Subcutaneous adipose tissue (tissue), 4 donors: ENCODE measurements around the gene AMIGO1. TPM values are rescaled to one million over a fixed set of nuclear protein-coding genes. Genes with fewer than 3 reads are reported as not detected.

Experiments
- CTCF ChIP-seq: fragments of 450-650 bp; IDR thresholded peaks from one replicate; pipeline ENCODE4 v1.5.1; 2016; ENCODE audit warnings: low read depth, mild to moderate bottlenecking, control low read depth, antibody characterized with exemption, moderate library complexity
- total RNA-seq, 4 donors: library from RNA; depleted of rRNA; stranded (reverse); fragments of >200 nt; gene quantifications; one replicate each; pipeline ENCODE4 v1.1.0, GENCODE V29; 2016

Gene AMIGO1
- total RNA-seq, 4 donors from 2014 or later: 2.6 to 5.4 (median 3.4) TPM

- no peak for TF ChIP-seq CTCF
Observed at GRCh38 chr1:109499661-109500536, 9.6 kb downstream of the AMIGO1 start.

GRCh38 chr1:109499081-109499480 lies 10.4 kb downstream of the AMIGO1 start:
- no peak for TF ChIP-seq CTCF

GRCh38 chr1:109498161-109498801 lies 11.2 kb downstream of the AMIGO1 start:
- TF ChIP-seq CTCF: no peak

GRCh38 chr1:109497449-109498160 lies 11.9 kb downstream of the AMIGO1 start:
- no peak for TF ChIP-seq CTCF

- no peak for TF ChIP-seq CTCF
Observed at GRCh38 chr1:109495738-109496137, 13.8 kb downstream of the AMIGO1 start.

- no peak for TF ChIP-seq CTCF
Observed at GRCh38 chr1:109493805-109494539, 15.6 kb downstream of the AMIGO1 start, which contains the start of gene CYB561D1. Gene CYB561D1 (plus strand): TSS chr1:109494094. CDS start chr1:109494140, 46 bp downstream.
